Fibroblast of lung (primary cell): ENCODE measurements around the gene ACTR1A.

Source experiments
- CTCF ChIP-seq, 2 donors: IDR thresholded peaks in 1 of 2; conservative IDR thresholded peaks in 1 of 2; 1 replicate in 1 of 2; 2 replicates in 1 of 2; pipeline ENCODE4 v1.5.1; 2011 to 2012; ENCODE audit warnings: low read length in 2 of 2, control low read depth in 1 of 2, inconsistent platforms in 1 of 2, low read depth in 1 of 2, mild to moderate bottlenecking in 1 of 2
- EZH2 ChIP-seq: IDR thresholded peaks from 2 replicates; pipeline ENCODE4 v1.5.1; 2012; ENCODE audit warnings: low read length, control low read depth, mild to moderate bottlenecking; ENCODE audit errors: missing control alignments

- TF ChIP-seq CTCF (conservative IDR thresholded peaks at IDR 0.05 in 1 of 2, IDR thresholded peaks at IDR 0.05 in 1 of 2; ENCODE audit: low read depth in 1 of 2, low read length in 2 of 2): no peak
- TF ChIP-seq EZH2: no peak
These were observed 51.2 kb downstream of the ACTR1A start, which contains the start of gene C10orf95 for GRCh38 chr10:102451105-102451969.
